OCI-LY1 (cell line): ENCODE data around the gene ARFGAP3.

Source experiments
- CTCF ChIP-seq: fragments of 200-600 bp; sonication (generic), shearing (Covaris generic); IDR thresholded peaks from 2 replicates; pipeline ENCODE4 v1.5.1; 2017; ENCODE audit warnings: mild to moderate bottlenecking, antibody characterized with exemption, low read length, moderate library complexity, mixed read lengths
- EZH2 ChIP-seq: fragments of 200-600 bp; sonication (generic), shearing (Covaris generic); IDR thresholded peaks from 2 replicates; pipeline ENCODE4 v1.8.0; 2017; ENCODE audit warnings: borderline replicate concordance, mixed run types, mild to moderate bottlenecking, antibody characterized with exemption, low read length, moderate library complexity, mixed read lengths

DNA sequence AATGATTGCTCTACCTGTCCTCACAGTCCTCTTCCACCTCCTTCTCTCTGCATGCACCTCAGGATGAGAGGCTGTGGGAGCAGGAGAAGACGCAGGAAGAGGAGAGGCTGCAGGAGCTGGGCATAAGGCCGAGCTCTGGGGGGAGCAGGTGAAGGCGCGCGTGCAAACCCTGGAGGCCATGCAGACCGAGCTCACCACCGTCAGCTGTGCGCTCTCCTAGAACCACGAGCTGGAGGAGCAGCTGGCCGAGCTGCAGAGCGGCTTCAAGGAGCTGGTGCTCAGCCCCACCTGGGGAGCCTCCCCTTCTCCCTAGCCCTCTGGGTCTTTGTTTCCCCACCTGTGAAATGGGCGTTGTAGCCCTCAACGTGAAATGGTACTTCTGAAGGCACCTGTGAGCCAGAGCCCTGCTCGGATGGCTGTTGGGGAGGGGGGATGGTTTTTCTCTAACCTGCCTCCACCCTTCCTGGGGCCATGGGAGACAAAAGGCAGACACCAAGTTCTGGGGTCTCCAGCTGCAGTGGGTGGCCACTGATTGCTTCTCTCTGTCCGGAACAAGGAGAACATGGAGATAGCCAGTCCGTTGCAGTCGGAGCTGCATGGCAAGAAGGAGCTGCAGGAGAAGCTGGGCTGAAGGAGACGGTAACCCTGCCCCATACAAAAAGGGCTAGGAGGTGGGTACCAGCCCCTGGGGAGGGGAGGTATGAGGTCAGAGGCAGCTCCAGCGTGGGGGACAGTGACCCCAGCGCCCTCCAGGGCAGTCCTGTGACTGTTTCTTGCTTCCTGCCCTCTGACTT is 71.2 kb downstream of the ARFGAP3 start:
- no peak for TF ChIP-seq CTCF
- no peak for TF ChIP-seq EZH2
